Measurements from ENCODE around the gene CLEC18B. TPM values are rescaled to one million over a fixed set of nuclear protein-coding genes. Genes with fewer than 3 reads are reported as not detected.
"Not testable (repeated sequence)": the region's sequence is repeated elsewhere in the genome, so short reads cannot be mapped to it uniquely, and the experiment has no call there.

The CLEC18B gene
- total RNA-seq, 1 donor from 2014 or later, result 3.5 TPM

DNA sequence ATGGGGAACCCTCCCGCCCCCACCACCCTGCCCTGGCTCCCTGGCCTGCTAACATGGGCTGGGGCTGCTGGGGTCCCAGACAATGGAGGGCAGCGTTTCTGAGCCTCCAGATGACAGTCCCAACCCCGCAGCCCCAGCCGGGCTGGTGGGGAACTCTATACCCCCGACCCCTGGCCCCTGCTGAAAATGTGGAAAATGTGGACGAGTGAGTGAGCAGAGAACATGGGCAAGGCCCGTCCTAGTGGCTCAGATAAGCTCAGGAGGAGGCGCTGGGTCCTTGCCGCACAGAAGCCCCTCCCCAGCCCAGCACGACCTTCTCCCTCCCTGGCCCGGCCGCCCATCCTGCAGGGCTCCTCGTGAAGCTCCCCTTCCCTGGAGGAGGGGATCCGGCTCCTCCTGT lies 1.5 kb downstream of the CLEC18B start:
- not testable (repeated sequence) for H3K27ac Mint-ChIP-seq (ENCODE audit: unreplicated experiment); H3K36me3 Mint-ChIP-seq (ENCODE audit: low read depth); H3K4me3 Mint-ChIP-seq (ENCODE audit: unreplicated experiment); H3K9me3 Mint-ChIP-seq (ENCODE audit: low read depth); H3K27me3 Mint-ChIP-seq (ENCODE audit: low read depth); H3K4me1 Mint-ChIP-seq (ENCODE audit: low read depth)
- peak; percentile 62 for DNase-seq (ENCODE audit: low spot score)

DNA sequence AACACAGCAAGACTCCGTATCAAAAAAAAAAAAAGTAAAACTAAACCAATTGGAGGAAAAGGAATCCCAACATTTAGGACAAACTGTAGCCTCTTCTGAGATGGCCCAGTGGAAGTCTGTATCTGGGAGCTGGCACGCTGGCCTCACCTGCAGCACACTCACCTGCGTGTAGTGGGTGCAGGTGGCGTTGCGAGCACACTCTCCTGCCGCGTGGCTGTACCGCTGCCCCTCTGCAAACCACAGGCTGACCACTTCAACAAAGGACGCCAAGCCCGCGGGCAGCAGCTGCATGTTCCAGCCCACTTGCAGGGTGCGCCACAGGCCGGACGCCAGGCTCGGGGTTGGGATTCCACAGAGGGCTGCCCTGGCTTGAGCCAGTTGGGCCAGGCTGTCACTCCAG lies 3.4 kb downstream of the CLEC18B start:
- not testable (repeated sequence) for H3K9me3 Mint-ChIP-seq (ENCODE audit: low read depth); H3K27ac Mint-ChIP-seq (ENCODE audit: unreplicated experiment); H3K4me1 Mint-ChIP-seq (ENCODE audit: low read depth); H3K36me3 Mint-ChIP-seq (ENCODE audit: low read depth); H3K4me3 Mint-ChIP-seq (ENCODE audit: unreplicated experiment); H3K27me3 Mint-ChIP-seq (ENCODE audit: low read depth)
- peak; percentile 44 for DNase-seq (ENCODE audit: low spot score)

- not testable (repeated sequence) for H3K9me3 Mint-ChIP-seq (ENCODE audit: low read depth); H3K4me1 Mint-ChIP-seq (ENCODE audit: low read depth); H3K36me3 Mint-ChIP-seq (ENCODE audit: low read depth); H3K27ac Mint-ChIP-seq (ENCODE audit: unreplicated experiment); H3K27me3 Mint-ChIP-seq (ENCODE audit: low read depth); H3K4me3 Mint-ChIP-seq (ENCODE audit: unreplicated experiment); DNase-seq (ENCODE audit: low spot score)
Observed at GRCh38 chr16:74413920-74414319, 7.4 kb downstream of the CLEC18B start.

GRCh38 chr16:74413485-74413884 lies 7.8 kb downstream of the CLEC18B start:
- H3K27ac Mint-ChIP-seq (ENCODE audit: unreplicated experiment); H3K36me3 Mint-ChIP-seq (ENCODE audit: low read depth); H3K4me3 Mint-ChIP-seq (ENCODE audit: unreplicated experiment); DNase-seq (ENCODE audit: low spot score); H3K27me3 Mint-ChIP-seq (ENCODE audit: low read depth); H3K9me3 Mint-ChIP-seq (ENCODE audit: low read depth); H3K4me1 Mint-ChIP-seq (ENCODE audit: low read depth): not testable (repeated sequence)

GRCh38 chr16:74412775-74413390 lies 8.4 kb downstream of the CLEC18B start:
- not testable (repeated sequence) for H3K36me3 Mint-ChIP-seq (ENCODE audit: low read depth); DNase-seq (ENCODE audit: low spot score); H3K27ac Mint-ChIP-seq (ENCODE audit: unreplicated experiment); H3K27me3 Mint-ChIP-seq (ENCODE audit: low read depth); H3K4me1 Mint-ChIP-seq (ENCODE audit: low read depth); H3K9me3 Mint-ChIP-seq (ENCODE audit: low read depth); H3K4me3 Mint-ChIP-seq (ENCODE audit: unreplicated experiment)

- H3K9me3 Mint-ChIP-seq (ENCODE audit: low read depth); H3K4me3 Mint-ChIP-seq (ENCODE audit: unreplicated experiment); DNase-seq (ENCODE audit: low spot score); H3K27ac Mint-ChIP-seq (ENCODE audit: unreplicated experiment); H3K36me3 Mint-ChIP-seq (ENCODE audit: low read depth); H3K27me3 Mint-ChIP-seq (ENCODE audit: low read depth); H3K4me1 Mint-ChIP-seq (ENCODE audit: low read depth): not testable (repeated sequence)
Observed at GRCh38 chr16:74412138-74412774, 9.0 kb downstream of the CLEC18B start.

GRCh38 chr16:74410981-74411380 lies 10.3 kb downstream of the CLEC18B start:
- H3K36me3 Mint-ChIP-seq (ENCODE audit: low read depth); DNase-seq (ENCODE audit: low spot score); H3K27ac Mint-ChIP-seq (ENCODE audit: unreplicated experiment); H3K27me3 Mint-ChIP-seq (ENCODE audit: low read depth); H3K9me3 Mint-ChIP-seq (ENCODE audit: low read depth); H3K4me3 Mint-ChIP-seq (ENCODE audit: unreplicated experiment); H3K4me1 Mint-ChIP-seq (ENCODE audit: low read depth): not testable (repeated sequence)

DNA sequence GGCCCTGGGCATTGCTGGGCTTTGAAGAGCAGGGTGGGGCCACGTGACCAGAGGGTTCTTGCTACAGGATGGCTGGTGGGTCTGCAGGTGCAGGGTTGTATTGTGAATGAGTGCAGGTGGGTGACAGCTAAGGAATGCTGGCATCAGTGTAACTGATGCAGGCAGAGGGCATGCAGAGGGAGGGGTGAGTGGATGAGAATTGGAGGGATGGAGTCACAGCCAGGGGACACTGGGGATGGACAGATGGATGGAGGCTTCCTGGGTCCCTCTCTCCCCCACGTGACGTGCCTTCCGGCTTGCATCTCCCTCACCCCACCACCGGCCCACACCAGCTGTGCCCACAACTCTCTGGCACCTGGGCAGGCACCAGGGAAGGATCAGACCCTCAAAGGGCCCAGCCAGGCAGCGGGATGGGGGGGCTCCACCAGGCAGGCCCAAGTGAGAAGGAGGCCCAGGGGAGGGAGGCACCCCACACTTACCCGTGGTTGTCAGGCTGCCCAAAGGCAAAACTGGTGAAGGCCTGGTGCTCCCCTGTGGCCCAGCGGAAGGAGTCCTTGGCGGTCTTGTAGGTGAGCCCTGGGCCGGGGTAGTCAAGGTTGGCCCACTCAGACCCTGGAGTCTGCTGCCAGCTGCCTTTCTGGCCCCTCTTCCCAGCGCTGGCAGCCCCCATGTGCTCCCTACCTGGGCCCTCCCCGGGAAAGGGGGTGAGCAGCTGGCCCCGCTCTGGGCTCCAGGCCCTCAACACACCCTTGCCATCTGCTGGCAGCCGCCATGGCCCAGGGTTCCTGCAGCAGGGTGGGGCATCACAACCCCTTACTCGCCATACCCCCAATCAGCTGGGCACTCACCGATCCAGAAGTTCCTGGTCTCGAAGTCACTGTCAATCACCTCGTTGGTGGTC lies 11.0 kb downstream of the CLEC18B start:
- not testable (repeated sequence) for H3K4me1 Mint-ChIP-seq (ENCODE audit: low read depth); H3K36me3 Mint-ChIP-seq (ENCODE audit: low read depth); DNase-seq (ENCODE audit: low spot score); H3K27ac Mint-ChIP-seq (ENCODE audit: unreplicated experiment); H3K4me3 Mint-ChIP-seq (ENCODE audit: unreplicated experiment); H3K9me3 Mint-ChIP-seq (ENCODE audit: low read depth); H3K27me3 Mint-ChIP-seq (ENCODE audit: low read depth)

DNA sequence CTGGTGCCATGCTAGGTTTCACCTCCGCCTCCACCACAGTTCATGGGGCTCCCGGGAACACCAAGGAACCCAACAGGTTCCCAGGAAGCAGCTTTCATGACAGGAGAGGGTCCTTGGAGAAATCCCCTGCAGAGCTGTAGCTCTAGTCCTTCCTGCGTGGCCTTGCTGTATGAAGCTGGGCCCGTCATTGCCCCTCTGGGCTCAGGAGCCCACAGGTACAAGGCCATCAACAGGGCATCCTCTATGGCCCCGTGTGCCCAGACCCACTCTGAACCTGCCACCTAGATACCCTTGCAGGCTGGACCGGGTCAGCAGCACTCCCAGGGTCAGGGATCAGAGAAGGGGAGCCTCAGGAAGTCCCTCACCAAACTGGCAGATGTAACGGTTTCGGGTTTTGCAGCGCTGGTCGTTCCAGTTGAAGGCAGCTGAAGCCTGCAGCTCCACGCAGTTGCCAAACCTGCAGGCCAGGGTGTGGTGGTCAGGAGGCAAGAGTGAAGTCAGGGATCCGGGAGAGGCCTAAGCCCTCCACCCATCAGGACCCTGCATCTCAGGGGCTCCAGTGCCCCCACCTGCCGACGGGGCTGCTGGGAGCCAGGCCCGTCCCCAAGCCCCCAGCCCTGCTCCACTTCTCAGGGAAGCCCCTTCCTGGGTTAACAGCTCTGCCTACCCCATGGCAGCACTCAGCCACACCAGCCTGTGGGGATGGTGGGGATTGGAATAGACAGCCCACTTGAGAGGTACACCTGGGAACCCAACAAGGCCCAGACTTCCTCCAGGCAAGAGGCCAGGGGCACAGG lies 11.9 kb downstream of the CLEC18B start:
- H3K27me3 Mint-ChIP-seq (ENCODE audit: low read depth); H3K36me3 Mint-ChIP-seq (ENCODE audit: low read depth): not testable (repeated sequence)

GRCh38 chr16:74407362-74407705 lies 13.9 kb downstream of the CLEC18B start:
- not testable (repeated sequence) for H3K27ac Mint-ChIP-seq (ENCODE audit: unreplicated experiment); H3K4me1 Mint-ChIP-seq (ENCODE audit: low read depth); H3K36me3 Mint-ChIP-seq (ENCODE audit: low read depth); DNase-seq (ENCODE audit: low spot score); H3K4me3 Mint-ChIP-seq (ENCODE audit: unreplicated experiment); H3K9me3 Mint-ChIP-seq (ENCODE audit: low read depth); H3K27me3 Mint-ChIP-seq (ENCODE audit: low read depth)

More for the DNA sequence above, 11.9 kb downstream of the CLEC18B start:
- H3K4me3 Mint-ChIP-seq (ENCODE audit: unreplicated experiment); H3K9me3 Mint-ChIP-seq (ENCODE audit: low read depth); H3K4me1 Mint-ChIP-seq (ENCODE audit: low read depth); H3K27ac Mint-ChIP-seq (ENCODE audit: unreplicated experiment): not testable (repeated sequence)
- peak; percentile 60 for DNase-seq (ENCODE audit: low spot score)

DNA sequence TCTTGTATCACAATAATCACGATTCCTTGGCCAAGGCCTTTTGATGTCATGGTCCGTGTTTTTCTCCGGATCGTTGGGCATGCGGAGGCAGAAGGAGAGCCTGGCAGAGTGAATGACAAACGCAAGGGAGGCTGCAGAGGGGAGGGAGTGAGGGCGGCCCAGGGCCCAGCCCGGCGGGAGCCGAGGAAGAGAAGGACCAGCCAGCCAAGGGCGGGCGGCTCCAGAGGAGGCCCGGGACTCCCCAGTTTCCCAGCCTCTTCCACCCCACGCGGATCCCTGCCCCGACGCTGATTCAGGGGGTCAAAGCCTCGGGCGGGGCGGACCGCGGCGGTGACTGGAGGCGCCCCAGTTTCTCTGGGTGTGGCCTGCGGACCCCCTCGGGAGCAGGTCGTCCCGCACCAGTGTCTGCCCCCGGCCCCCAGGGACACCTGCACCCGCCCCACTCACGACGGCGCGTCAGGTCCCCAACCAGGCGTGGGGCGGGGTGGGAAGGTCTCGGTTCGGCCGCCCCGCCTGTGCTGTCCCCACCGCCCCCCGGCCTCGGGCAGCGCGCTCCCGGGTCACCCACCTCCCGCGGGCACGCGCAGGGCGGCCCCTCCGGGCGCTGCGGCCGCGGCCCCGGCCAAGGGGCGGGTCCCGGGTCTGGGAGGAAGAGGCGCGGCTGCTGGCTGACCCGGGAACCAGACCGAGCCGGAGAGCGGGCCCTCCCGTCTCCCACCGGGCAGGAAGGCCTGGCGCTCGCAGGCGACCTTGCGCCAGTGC lies 14.5 kb downstream of the CLEC18B start:
- H3K36me3 Mint-ChIP-seq (ENCODE audit: low read depth); H3K27ac Mint-ChIP-seq (ENCODE audit: unreplicated experiment); H3K4me1 Mint-ChIP-seq (ENCODE audit: low read depth); DNase-seq (ENCODE audit: low spot score); H3K27me3 Mint-ChIP-seq (ENCODE audit: low read depth); H3K4me3 Mint-ChIP-seq (ENCODE audit: unreplicated experiment); H3K9me3 Mint-ChIP-seq (ENCODE audit: low read depth): not testable (repeated sequence)

Measured in chondrocyte (in vitro differentiated cells).